Measurements from ENCODE around the gene HAUS7.

GRCh38 chrX:153488231-153488914 lies 18.0 kb upstream of the HAUS7 start:
- TF ChIP-seq EZH2 (IDR thresholded peaks at IDR 0.05): no peak
- TF ChIP-seq POLR2AphosphoS5 (IDR thresholded peaks at IDR 0.05; ENCODE audit: borderline replicate concordance, low read depth, low read length): no peak
- TF ChIP-seq FOXP2 (optimal IDR thresholded peaks at IDR 0.05; ENCODE audit: control extremely low read depth, extremely low read length, insufficient read depth): no peak

Measured in SK-N-MC (cell line).